ENCODE data around the gene DDHD1. TPM values are rescaled to one million over a fixed set of nuclear protein-coding genes. Genes with fewer than 3 reads are reported as not detected.

DDHD1 gene
- total RNA-seq, 4 donors from 2014 or later = 5.3 to 42.1 (median 12.6) TPM

- Histone ChIP-seq H3K9me3 (no peaks in the 10 kb centered on the region), H3K4me3 (no peak overlapping the region), H3K27me3 (no peaks in the 10 kb centered on the region), H3K4me1 (no peaks in the 10 kb centered on the region), H3K27ac (no peak overlapping the region), H3K36me3 (no peaks in the 10 kb centered on the region)
- no peak for DNase-seq
- TF ChIP-seq CTCF (IDR thresholded peaks at IDR 0.05) = no peak
- no peak for TF ChIP-seq POLR2A (IDR thresholded peaks at IDR 0.05)
Observed at GRCh38 chr14:52995998-52996397, 157.1 kb downstream of the DDHD1 start.

GRCh38 chr14:52992236-52992870, 160.8 kb downstream of the DDHD1 start:
- no peak for TF ChIP-seq POLR2A (IDR thresholded peaks at IDR 0.05)
- TF ChIP-seq CTCF (IDR thresholded peaks at IDR 0.05) = no peak
- no peaks in the 10 kb centered on the region for H3K4me1 ChIP-seq
- H3K27me3 ChIP-seq = no peaks in the 10 kb centered on the region
- no peaks in the 10 kb centered on the region for H3K9me3 ChIP-seq
- DNase-seq = no peak
- no peaks in the 10 kb centered on the region for H3K36me3 ChIP-seq
- H3K27ac ChIP-seq = no peak overlapping the region
- H3K4me3 ChIP-seq = no peak overlapping the region

GRCh38 chr14:52988139-52988538, 165.0 kb downstream of the DDHD1 start:
- H3K4me1 ChIP-seq = no peaks in the 10 kb centered on the region
- H3K36me3 ChIP-seq = no peaks in the 10 kb centered on the region
- no peaks in the 10 kb centered on the region for H3K27me3 ChIP-seq
- no peak overlapping the region for H3K4me3 ChIP-seq
- H3K27ac ChIP-seq = no peak overlapping the region
- DNase-seq = no peak
- TF ChIP-seq CTCF (IDR thresholded peaks at IDR 0.05) (no peak), POLR2A (IDR thresholded peaks at IDR 0.05) (no peak)
- H3K9me3 ChIP-seq = no peaks in the 10 kb centered on the region

GRCh38 chr14:52987514-52987913, 165.6 kb downstream of the DDHD1 start:
- Histone ChIP-seq H3K4me1 (no peaks in the 10 kb centered on the region), H3K4me3 (no peak overlapping the region), H3K27me3 (no peaks in the 10 kb centered on the region), H3K36me3 (no peaks in the 10 kb centered on the region), H3K27ac (no peak overlapping the region), H3K9me3 (no peaks in the 10 kb centered on the region)
- no peak for TF ChIP-seq POLR2A (IDR thresholded peaks at IDR 0.05)
- no peak for TF ChIP-seq CTCF (IDR thresholded peaks at IDR 0.05)
- no peak for DNase-seq

- no peaks in the 10 kb centered on the region for H3K9me3 ChIP-seq
- no peak for TF ChIP-seq POLR2A (IDR thresholded peaks at IDR 0.05)
Observed at GRCh38 chr14:52987042-52987441, 166.1 kb downstream of the DDHD1 start.

More at GRCh38 chr14:52987042-52987441, 166.1 kb downstream of the DDHD1 start:
- no peak overlapping the region for H3K4me3 ChIP-seq
- H3K36me3 ChIP-seq = no peaks in the 10 kb centered on the region
- no peak overlapping the region for H3K27ac ChIP-seq
- no peaks in the 10 kb centered on the region for H3K27me3 ChIP-seq
- no peak for DNase-seq
- no peaks in the 10 kb centered on the region for H3K4me1 ChIP-seq

Small RNAs within 50 kb of the gene (small RNA-seq; reads per million reads assigned to genes)
- gene AL352979.1 = 0 reads per million in 2 donors

Other genes starting within 250 kb of the DDHD1 start
- 10 to 100 TPM in 3 of 4 donors, 1 to 10 TPM in 1; 10.0 to 59.4 (median 12.4) TPM for gene FERMT2, start 202.3 kb downstream of the DDHD1 start, total RNA-seq

All from Peyer's patch (tissue), 4 donors.